IMR-90 (cell line): ENCODE results near the gene RBKS. TPM values are rescaled to one million over a fixed set of nuclear protein-coding genes. Genes with fewer than 3 reads are reported as not detected.

Experiments
- ATAC-seq: fragments of 200-7000 bp; cut with Tn5 transposase; 2 replicates; pipeline ENCODE4 v1.9.1; 2020; ENCODE audit warnings: low read depth, mild to moderate bottlenecking, moderate library complexity
- BruUV-seq: library from RNA; stranded (reverse); fragments of 400-500 nt; replicated peaks from 2 replicates; lab custom pipeline; 2021; lab: Mats Ljungman, UMichigan
- CTCF ChIA-PET: fragments of 300-600 bp; formaldehyde crosslinking; extraction: SDS; loops from one replicate; lab custom pipeline; 2021; ENCODE audit warnings: antibody characterized with exemption; lab: Yijun Ruan, JAX
- POLR2A ChIA-PET: fragments of 300-600 bp; sonication (Branson Sonifier 250); formaldehyde crosslinking; loops from one replicate; lab custom pipeline; 2022; ENCODE audit warnings: antibody characterized with exemption; ENCODE audit not compliant: unreplicated experiment; lab: Charles Lee
- DNase-seq: peaks from one replicate; pipeline ENCODE4 v3.0.0; 2013
- H2AFZ ChIP-seq: replicated peaks from 2 replicates; pipeline ENCODE3; 2013; ENCODE audit warnings: low read length, mild to moderate bottlenecking; ENCODE audit not compliant: poor library complexity
- H2AK5ac ChIP-seq: 2 replicates; pipeline ENCODE4 v1.6.1; 2013; ENCODE audit warnings: low read depth, low read length, inconsistent platforms
- H2AK9ac ChIP-seq: replicated peaks from 2 replicates; pipeline ENCODE3; 2013; ENCODE audit warnings: mild to moderate bottlenecking, low read depth, low read length, moderate library complexity; ENCODE audit not compliant: poor library complexity
- H2BK120ac ChIP-seq: 2 replicates; pipeline ENCODE4 v1.6.1; 2013; ENCODE audit warnings: low read depth, low read length, inconsistent platforms
- H2BK15ac ChIP-seq: 3 replicates; pipeline ENCODE4 v1.6.1; 2013; ENCODE audit warnings: low read depth, low read length, inconsistent platforms
- H2BK20ac ChIP-seq: 2 replicates; pipeline ENCODE4 v1.6.1; 2013; ENCODE audit warnings: low read depth, mild to moderate bottlenecking, inconsistent platforms, low read length, moderate library complexity
- H2BK5ac ChIP-seq: 2 replicates; pipeline ENCODE4 v1.6.1; 2013; ENCODE audit warnings: mild to moderate bottlenecking, low read depth, low read length, inconsistent platforms; ENCODE audit not compliant: poor library complexity, severe bottlenecking
- H3K14ac ChIP-seq: replicated peaks from 2 replicates; pipeline ENCODE4 v1.6.1; 2013; ENCODE audit warnings: low read depth, low read length, inconsistent platforms
- H3K18ac ChIP-seq: 2 replicates; pipeline ENCODE4 v1.6.1; 2013; ENCODE audit warnings: low read depth, low read length, control low read depth
- H3K23ac ChIP-seq: 2 replicates; pipeline ENCODE4 v1.6.1; 2013; ENCODE audit warnings: low read depth, low read length, inconsistent platforms
- H3K27ac ChIP-seq: 2 replicates; pipeline ENCODE4 v1.5.1; 2013; ENCODE audit warnings: mild to moderate bottlenecking, control low read depth, low read length; ENCODE audit not compliant: insufficient read depth
- H3K27me3 ChIP-seq: 2 replicates; pipeline ENCODE4 v1.6.1; 2013; ENCODE audit warnings: low read length; ENCODE audit not compliant: control insufficient read depth, insufficient read depth
- H3K36me3 ChIP-seq: 2 replicates; pipeline ENCODE4 v1.6.1; 2013; ENCODE audit warnings: low read length, mixed read lengths; ENCODE audit not compliant: control insufficient read depth, insufficient read depth
- H3K4ac ChIP-seq: 2 replicates; pipeline ENCODE4 v1.6.1; 2013; ENCODE audit warnings: low read depth, low read length, inconsistent platforms
- H3K4me1 ChIP-seq: 2 replicates; pipeline ENCODE4 v1.6.1; 2013; ENCODE audit warnings: low read length, mixed read lengths; ENCODE audit not compliant: control insufficient read depth, insufficient read depth
- H3K4me2 ChIP-seq: 2 replicates; pipeline ENCODE4 v1.6.1; 2013; ENCODE audit warnings: low read depth, mild to moderate bottlenecking, control low read depth, low read length, moderate library complexity
- H3K4me3 ChIP-seq: 2 replicates; pipeline ENCODE4 v1.5.1; 2013; ENCODE audit warnings: low read depth, mild to moderate bottlenecking, control low read depth, low read length, moderate library complexity; ENCODE audit not compliant: insufficient read depth
- H3K56ac ChIP-seq: 2 replicates; pipeline ENCODE4 v1.6.1; 2013; ENCODE audit warnings: low read length, inconsistent platforms; ENCODE audit not compliant: insufficient read depth; ENCODE audit errors: extremely low read depth
- H3K79me1 ChIP-seq, 2 experiments: 2 replicates each; pipeline ENCODE4 v1.6.1; 2013; ENCODE audit warnings: low read length in 2 of 2, inconsistent platforms in 1 of 2, low read depth in 1 of 2
- H3K9ac ChIP-seq: 2 replicates; pipeline ENCODE4 v1.6.1; 2013; ENCODE audit warnings: low read depth, low read length, control low read depth
- H3K9me1 ChIP-seq: 2 replicates; pipeline ENCODE4 v1.6.1; 2013; ENCODE audit warnings: low read length, inconsistent platforms; ENCODE audit not compliant: insufficient read depth
- H3K9me3 ChIP-seq: 2 replicates; pipeline ENCODE4 v1.6.1; 2013; ENCODE audit warnings: low read length; ENCODE audit not compliant: control insufficient read depth, insufficient read depth
- H4K20me1 ChIP-seq: 2 replicates; pipeline ENCODE4 v1.6.1; 2013; ENCODE audit warnings: low read length, inconsistent platforms; ENCODE audit not compliant: insufficient read depth
- H4K5ac ChIP-seq: 2 replicates; pipeline ENCODE4 v1.6.1; 2013; ENCODE audit warnings: mild to moderate bottlenecking, low read depth, low read length, control low read depth
- H4K8ac ChIP-seq, 2 experiments: 2 replicates each; pipeline ENCODE4 v1.6.1; 2013; ENCODE audit warnings: low read depth in 2 of 2, low read length in 2 of 2, control low read depth in 1 of 2, inconsistent platforms in 1 of 2
- H4K91ac ChIP-seq: 2 replicates; pipeline ENCODE4 v1.6.1; 2013; ENCODE audit warnings: low read depth, low read length, inconsistent platforms; ENCODE audit not compliant: insufficient read depth
- CTCF ChIP-seq: conservative IDR thresholded peaks from 2 replicates; pipeline ENCODE4 v1.5.1; 2012; ENCODE audit warnings: mild to moderate bottlenecking, low read depth, low read length, improper control_type of control experiment
- MXI1 ChIP-seq: IDR thresholded peaks from 2 replicates; pipeline ENCODE4 v1.6.1; 2012; ENCODE audit warnings: low read depth, mild to moderate bottlenecking, low read length, moderate library complexity, borderline replicate concordance
- RFX5 ChIP-seq: IDR thresholded peaks from 2 replicates; pipeline ENCODE4 v1.8.0; 2012; ENCODE audit warnings: low read depth, mild to moderate bottlenecking, low read length, moderate library complexity
- SMC3 ChIP-seq: fragments of 150-350 bp; IDR thresholded peaks from 2 replicates; pipeline ENCODE4 v1.6.1; 2016; ENCODE audit warnings: low read depth, mild to moderate bottlenecking, antibody characterized with exemption, low read length, moderate library complexity
- WGBS, 2 experiments: methylation state at CpG; one replicate each; pipeline versions ENCODE4 v1.1.5 to v1.1.7; 2013; ENCODE audit warnings: missing lambda C conversion rate in 2 of 2; ENCODE audit not compliant: insufficient read length in 1 of 2; ENCODE audit errors: extremely low coverage in 2 of 2; 5-methylcytosine and 5-hydroxymethylcytosine counted together
- dilution Hi-C: fragments of 300-500 bp; cut with HindIII; formaldehyde crosslinking; loops from one replicate; pipeline ENCODE4 v1.14.3; 2018; ENCODE audit warnings: low sequenced_read_pairs; ENCODE audit not compliant: unreplicated experiment
- in situ Hi-C: fragments of 300-500 bp; cut with MboI; formaldehyde crosslinking; loops from 3 replicates; pipeline ENCODE4 v1.14.3; 2019; ENCODE audit warnings: low sequenced_read_pairs, inconsistent platforms, mixed read lengths
- intact Hi-C: fragments of 100-400 bp; cut with micrococcal nuclease; formaldehyde crosslinking; loops from 2 replicates; pipeline ENCODE4 v1.10.0; 2022
- polyA plus RNA-seq, 3 experiments: library from polyadenylated mRNA; depleted of rRNA; stranded (reverse); fragments of >200 nt; gene quantifications; 2 replicates each; pipeline ENCODE4 v1.2.3, GENCODE V29; 2012; ENCODE audit warnings: low replicate concordance in 1 of 3
- total RNA-seq: library from RNA; depleted of rRNA; stranded (reverse); fragments of >200 nt; gene quantifications from 2 replicates; pipeline ENCODE4 v1.2.3, GENCODE V29; 2012
- TF ChIP-seq, protein P1 (sequence below): fragments of 150-350 bp; IDR thresholded peaks from 2 replicates; pipeline ENCODE4 v1.6.1; 2016; ENCODE audit warnings: low read depth, mild to moderate bottlenecking, low read length, moderate library complexity, borderline replicate concordance

Gene RBKS
- total and polyA plus RNA-seq, 2 of the 4 experiments (the other 2 are of a cell fraction), result 1.1 to 1.4 TPM

GRCh38 chr2:27916293-27916995, 26.3 kb upstream of the RBKS start:
- Histone ChIP-seq H3K9me1 (no peaks in the 10 kb centered on the region), H3K9ac (no peak overlapping the region), H3K27me3 (no peaks in the 10 kb centered on the region), H3K27ac (no peak overlapping the region), H2AFZ (no peak overlapping the region), H2BK15ac (no peak overlapping the region), H3K36me3 (no peaks in the 10 kb centered on the region), H3K14ac (no peak overlapping the region), H4K8ac (no peak overlapping the region), H3K79me1 (peaks cover 0 to 7% of the 10 kb centered on the region in 2 experiments; a peak in 2 of 4 replicates), H2AK9ac (no peak overlapping the region), H3K4ac (no peak overlapping the region), H4K20me1 (no peaks in the 10 kb centered on the region), H3K23ac (no peak overlapping the region), H3K4me1 (0 out of 2 replicates have a peak, but pooled peaks cover 2% of the 10 kb centered on the region), H4K5ac (no peak overlapping the region), H3K4me2 (no peak overlapping the region), H2AK5ac (no peak overlapping the region), H3K18ac (no peak overlapping the region), H2BK20ac (no peak overlapping the region), H4K91ac (no peak overlapping the region), H3K9me3 (no peaks in the 10 kb centered on the region), H2BK5ac (no peak overlapping the region), H3K56ac (no peak overlapping the region), H2BK120ac (no peak overlapping the region), H3K4me3 (no peak overlapping the region)
- in situ Hi-C loops (no loop called here), dilution Hi-C loops (no loop called here), intact Hi-C loops (no loop called here)
- POLR2A ChIA-PET, result no interaction called here
- CTCF ChIA-PET, result no interaction called here
- WGBS, 2 experiments, result no CpG with 5 or more reads among the region's 1 CpG
- DNase-seq, result no peak
- no peak for ATAC-seq
- TF ChIP-seq MXI1, result no peak
- no peak for TF ChIP-seq SMC3
- no peak for TF ChIP-seq RFX5
- TF ChIP-seq, protein P1, sequence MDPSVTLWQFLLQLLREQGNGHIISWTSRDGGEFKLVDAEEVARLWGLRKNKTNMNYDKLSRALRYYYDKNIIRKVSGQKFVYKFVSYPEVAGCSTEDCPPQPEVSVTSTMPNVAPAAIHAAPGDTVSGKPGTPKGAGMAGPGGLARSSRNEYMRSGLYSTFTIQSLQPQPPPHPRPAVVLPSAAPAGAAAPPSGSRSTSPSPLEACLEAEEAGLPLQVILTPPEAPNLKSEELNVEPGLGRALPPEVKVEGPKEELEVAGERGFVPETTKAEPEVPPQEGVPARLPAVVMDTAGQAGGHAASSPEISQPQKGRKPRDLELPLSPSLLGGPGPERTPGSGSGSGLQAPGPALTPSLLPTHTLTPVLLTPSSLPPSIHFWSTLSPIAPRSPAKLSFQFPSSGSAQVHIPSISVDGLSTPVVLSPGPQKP, result no peak
- TF ChIP-seq CTCF, result no peak
- BruUV-seq, result no TSS peak
